Mesothelial cell of epicardium (in vitro differentiated cells): ENCODE measurements around the gene COL5A1. TPM values are rescaled to one million over a fixed set of nuclear protein-coding genes. Genes with fewer than 3 reads are reported as not detected.

Experiments
- DNase-seq, 2 experiments: peaks; one replicate each; pipeline ENCODE4 v3.0.0; 2021; ENCODE audit warnings: low spot score in 2 of 2; ENCODE audit not compliant: unreplicated experiment in 2 of 2
- H3K27ac Mint-ChIP-seq: 2 replicates; pipeline ENCODE4 v1.8.0; 2021; ENCODE audit warnings: mixed read lengths
- H3K27me3 Mint-ChIP-seq: 2 replicates; pipeline ENCODE4 v1.8.0; 2021; ENCODE audit warnings: low read depth, mixed read lengths
- H3K36me3 Mint-ChIP-seq: 2 replicates; pipeline ENCODE4 v1.8.0; 2021; ENCODE audit warnings: mixed read lengths
- H3K4me1 Mint-ChIP-seq: 2 replicates; pipeline ENCODE4 v1.8.0; 2021; ENCODE audit warnings: mixed read lengths
- H3K4me3 Mint-ChIP-seq: 2 replicates; pipeline ENCODE4 v1.8.0; 2021; ENCODE audit warnings: mild to moderate bottlenecking, moderate library complexity, mixed read lengths
- H3K9me3 Mint-ChIP-seq: 2 replicates; pipeline ENCODE4 v1.8.0; 2021; ENCODE audit warnings: mixed read lengths
- CTCF ChIP-seq: fragments of 200-600 bp; sonication (generic); IDR thresholded peaks from one replicate; pipeline ENCODE4 v1.5.0; 2021; ENCODE audit warnings: antibody characterized with exemption; ENCODE audit not compliant: unreplicated experiment
- total RNA-seq: library from RNA; stranded (reverse); gene quantifications from 3 replicates; pipeline ENCODE4 v1.2.1, GENCODE V29; 2021

COL5A1 gene
- total RNA-seq, 1 donor from 2014 or later, result 605 TPM

DNA sequence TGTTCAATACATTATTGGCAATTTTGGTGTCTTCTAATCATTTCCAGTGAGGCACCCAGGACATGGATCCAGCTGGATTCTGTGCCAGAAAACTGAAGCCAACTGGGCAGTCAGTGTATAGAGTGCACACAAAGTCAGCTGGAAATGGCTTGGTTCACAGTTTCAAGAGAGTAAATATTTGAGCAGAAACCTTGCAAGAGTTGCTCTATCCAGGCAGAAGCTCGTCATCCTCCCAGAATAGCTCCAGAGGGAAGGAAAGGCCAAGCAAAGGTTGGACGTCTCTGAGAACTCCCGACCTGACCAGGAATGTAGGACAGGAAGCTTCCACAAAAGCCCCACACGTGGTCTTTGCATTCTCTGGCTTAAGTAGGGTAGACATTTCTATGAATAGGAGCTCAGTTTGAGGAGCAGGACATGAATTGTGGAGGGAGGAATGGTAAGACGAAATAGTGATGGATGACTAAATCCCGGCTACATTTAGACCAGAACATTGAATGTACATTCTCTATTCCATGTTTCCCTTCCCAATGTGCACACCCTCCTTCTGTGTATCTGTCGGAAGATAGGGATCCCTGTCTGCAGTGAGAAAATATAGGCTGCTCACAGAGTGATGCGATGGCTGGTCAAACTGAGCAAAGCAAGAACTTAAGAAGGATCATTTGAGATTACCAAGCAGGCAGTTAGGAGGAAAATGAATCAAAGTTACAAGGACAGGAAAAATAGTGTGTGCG, 166.3 kb downstream of the COL5A1 start:
- Mint-ChIP-seq H3K27ac (peak overlapping the region; percentile 74), H3K36me3 (peaks cover 27% of the 10 kb centered on the region), H3K4me1 (peaks cover 15% of the 10 kb centered on the region), H3K9me3 (no peaks in the 10 kb centered on the region), H3K4me3 (no peak overlapping the region), H3K27me3 (no peaks in the 10 kb centered on the region)
- no peak for TF ChIP-seq CTCF
- no peak for DNase-seq

DNA sequence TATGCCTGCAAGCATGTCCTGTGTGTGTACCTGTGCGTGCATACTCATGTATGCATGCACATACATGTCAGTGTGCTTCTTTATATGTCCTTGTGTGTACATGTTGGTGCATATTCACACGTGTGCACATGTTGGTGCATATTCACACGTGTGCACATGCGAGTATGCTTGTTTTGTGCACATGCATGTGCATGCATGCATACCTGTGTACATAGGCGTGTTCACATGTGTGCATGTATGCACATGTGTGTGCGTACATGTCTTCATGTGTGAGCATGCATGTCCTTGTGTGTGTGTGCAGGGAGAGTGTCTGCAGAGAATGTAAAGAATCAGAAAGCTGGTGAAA, 166.8 kb downstream of the COL5A1 start:
- Mint-ChIP-seq H3K9me3 (no peaks in the 10 kb centered on the region), H3K4me1 (peaks cover 15% of the 10 kb centered on the region), H3K36me3 (peaks cover 30% of the 10 kb centered on the region), H3K27ac (peak overlapping the region; percentile 74), H3K4me3 (no peak overlapping the region), H3K27me3 (no peaks in the 10 kb centered on the region)
- no peak for DNase-seq
- no peak for TF ChIP-seq CTCF

DNA sequence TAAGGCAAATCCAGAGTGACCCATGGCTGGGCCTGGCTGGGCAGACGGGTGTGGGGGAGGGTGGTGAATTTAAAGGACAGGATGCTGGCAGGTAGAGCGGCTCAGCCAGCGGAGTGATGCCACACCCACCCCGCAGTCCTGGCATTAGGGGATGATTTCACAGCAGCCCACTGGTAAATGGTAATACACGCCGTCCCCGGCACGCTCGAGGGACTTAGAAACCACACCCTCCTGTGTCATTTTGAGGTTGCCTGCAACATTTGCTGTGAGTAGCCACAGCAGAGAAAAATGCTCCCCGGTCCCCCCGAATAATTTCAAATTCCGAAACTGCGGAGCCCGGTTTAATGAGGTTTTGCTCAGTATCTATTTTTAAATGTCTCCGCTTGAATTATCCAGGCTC, 167.7 kb downstream of the COL5A1 start:
- no peaks in the 10 kb centered on the region for H3K27me3 Mint-ChIP-seq
- peak overlapping the region; percentile 16 for H3K27ac Mint-ChIP-seq
- no peak overlapping the region for H3K4me3 Mint-ChIP-seq
- H3K4me1 Mint-ChIP-seq, result peaks cover 15% of the 10 kb centered on the region
- no peak for DNase-seq
- no peak for TF ChIP-seq CTCF
- H3K36me3 Mint-ChIP-seq, result peaks cover 29% of the 10 kb centered on the region
- no peaks in the 10 kb centered on the region for H3K9me3 Mint-ChIP-seq

- Mint-ChIP-seq H3K27me3 (no peaks in the 10 kb centered on the region), H3K4me1 (peaks cover 15% of the 10 kb centered on the region), H3K27ac (peak overlapping the region; percentile 16), H3K36me3 (peaks cover 26% of the 10 kb centered on the region), H3K4me3 (no peak overlapping the region), H3K9me3 (no peaks in the 10 kb centered on the region)
- DNase-seq, result no peak
- no peak for TF ChIP-seq CTCF
Observed at GRCh38 chr9:134809826-134810225, 168.2 kb downstream of the COL5A1 start.

GRCh38 chr9:134811079-134811672, 169.6 kb downstream of the COL5A1 start:
- Mint-ChIP-seq H3K4me1 (peaks cover 15% of the 10 kb centered on the region), H3K27me3 (no peaks in the 10 kb centered on the region), H3K36me3 (peaks cover 32% of the 10 kb centered on the region), H3K9me3 (no peaks in the 10 kb centered on the region), H3K27ac (peak overlapping the region; percentile 90), H3K4me3 (no peak overlapping the region)
- TF ChIP-seq CTCF, result no peak
- DNase-seq, result no peak
